Liver (tissue), 2 donors: Measurements from ENCODE around the gene RETN.

Experiments
- GABPA ChIP-seq, 2 donors: IDR thresholded peaks in 1 of 2; conservative IDR thresholded peaks in 1 of 2; 2 replicates each; pipeline ENCODE4 v1.6.1; 2016; ENCODE audit warnings: antibody characterized with exemption in 2 of 2, mild to moderate bottlenecking in 1 of 2, moderate library complexity in 1 of 2
- MAX ChIP-seq: IDR thresholded peaks from 2 replicates; pipeline ENCODE4 v1.6.1; 2016; ENCODE audit warnings: antibody characterized with exemption
- RAD21 ChIP-seq, 2 donors: IDR thresholded peaks; 2 replicates each; pipeline ENCODE4 v1.6.1; 2016; ENCODE audit warnings: antibody characterized with exemption in 2 of 2, mild to moderate bottlenecking in 2 of 2
- TAF1 ChIP-seq: conservative IDR thresholded peaks from 2 replicates; pipeline ENCODE4 v1.6.1; 2016; ENCODE audit warnings: antibody characterized with exemption, mild to moderate bottlenecking
- ZBTB33 ChIP-seq: IDR thresholded peaks from 2 replicates; pipeline ENCODE4 v1.6.1; 2016; ENCODE audit warnings: antibody characterized with exemption
- donor health status: healthy.

GRCh38 chr19:7715671-7716070, 46.8 kb downstream of the RETN start:
- no peak for TF ChIP-seq ZBTB33
- no peak for TF ChIP-seq TAF1
- no peak for TF ChIP-seq GABPA (IDR thresholded peaks at IDR 0.05 in 1 of 2, conservative IDR thresholded peaks at IDR 0.05 in 1 of 2)
- TF ChIP-seq MAX, result no peak
- TF ChIP-seq RAD21 (IDR thresholded peaks at IDR 0.05), result no peak
